Lower leg skin (tissue), 4 donors: ENCODE data around the gene VDAC1. TPM values are rescaled to one million over a fixed set of nuclear protein-coding genes. Genes with fewer than 3 reads are reported as not detected.
"Not testable (repeated sequence)": the region's sequence is repeated elsewhere in the genome, so short reads cannot be mapped to it uniquely, and the experiment has no call there.

Experiments used
- DNase-seq, 2 donors: peaks; one replicate each; pipeline ENCODE4 v3.0.0-alpha.2; 2019; ENCODE audit warnings: low spot score in 2 of 2
- H3K4me3 ChIP-seq: fragments of 200-600 bp; sonication (generic); 2 replicates; pipeline ENCODE4 v1.5.1; 2017; ENCODE audit warnings: mild to moderate bottlenecking, low read depth; ENCODE audit not compliant: poor library complexity, severe bottlenecking
- CTCF ChIP-seq, 3 donors: fragments of 450-650 bp; IDR thresholded peaks; one replicate each; pipeline ENCODE4 v1.5.1; 2016; ENCODE audit warnings: antibody characterized with exemption in 3 of 3, mild to moderate bottlenecking in 3 of 3, moderate library complexity in 2 of 3
- POLR2A ChIP-seq, 2 donors: fragments of 450-650 bp; IDR thresholded peaks; one replicate each; pipeline ENCODE4 v1.6.1; 2016 to 2017; ENCODE audit warnings: antibody characterized with exemption in 2 of 2, mild to moderate bottlenecking in 1 of 2, moderate library complexity in 1 of 2
- WGBS, 2 donors: methylation state at CpG; one replicate each; pipeline ENCODE4 v1.1.5; 2018; 5-methylcytosine and 5-hydroxymethylcytosine counted together
- intact Hi-C: fragments of 100-400 bp; cut with DNase I; formaldehyde crosslinking; loops from one replicate; pipeline ENCODE4 v1.15.0; 2023; ENCODE audit warnings: low total_unique reads
- total RNA-seq, 4 donors: library from RNA; depleted of rRNA; stranded (reverse); fragments of >200 nt; gene quantifications; one replicate each; pipeline ENCODE4 v1.1.0, GENCODE V29; 2016

Gene VDAC1
- total RNA-seq, 4 donors from 2014 or later: 113 to 159 (median 145) TPM

- no peak for DNase-seq
- H3K4me3 ChIP-seq: no peak overlapping the region
- intact Hi-C loops: no loop called here
- 83 to 95% methylated on average over 1 of the region's 1 CpG for WGBS, 2 donors
- no peak for TF ChIP-seq CTCF (IDR thresholded peaks at IDR 0.05)
- TF ChIP-seq POLR2A (IDR thresholded peaks at IDR 0.05): no peak
These were observed 47.2 kb downstream of the VDAC1 start for GRCh38 chr5:133957591-133957990.

DNA sequence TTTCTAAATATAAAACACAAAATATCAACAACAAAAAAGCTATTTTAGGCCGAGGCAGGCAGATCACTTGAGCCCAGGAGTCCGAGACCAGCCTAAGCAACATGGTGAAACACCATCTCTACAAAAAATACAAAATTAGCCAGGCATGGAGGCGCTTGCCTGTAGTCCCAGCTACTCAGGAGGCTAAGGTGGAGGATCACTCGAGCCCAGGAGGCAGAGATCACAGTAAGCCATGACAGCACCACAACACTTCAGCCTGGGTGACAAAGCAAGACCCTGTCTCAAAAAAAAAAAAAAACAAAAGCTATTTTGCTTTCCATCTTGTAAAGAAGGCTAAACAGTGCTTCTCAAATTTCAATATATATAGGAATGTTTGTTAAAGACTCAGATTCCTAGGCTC, 47.7 kb downstream of the VDAC1 start:
- DNase-seq: no peak
- TF ChIP-seq POLR2A (IDR thresholded peaks at IDR 0.05): no peak
- TF ChIP-seq CTCF (IDR thresholded peaks at IDR 0.05): no peak
- H3K4me3 ChIP-seq: no peak overlapping the region
- WGBS, 2 donors: 92 to 94% methylated on average over 4 of the region's 4 CpGs
- intact Hi-C loops: no loop called here

- H3K4me3 ChIP-seq, DNase-seq, intact Hi-C loops: not testable (repeated sequence)
- WGBS, 2 donors: 97 to 100% methylated on average over 1 of the region's 1 CpG
These were observed 48.6 kb downstream of the VDAC1 start for GRCh38 chr5:133956196-133956595.

DNA sequence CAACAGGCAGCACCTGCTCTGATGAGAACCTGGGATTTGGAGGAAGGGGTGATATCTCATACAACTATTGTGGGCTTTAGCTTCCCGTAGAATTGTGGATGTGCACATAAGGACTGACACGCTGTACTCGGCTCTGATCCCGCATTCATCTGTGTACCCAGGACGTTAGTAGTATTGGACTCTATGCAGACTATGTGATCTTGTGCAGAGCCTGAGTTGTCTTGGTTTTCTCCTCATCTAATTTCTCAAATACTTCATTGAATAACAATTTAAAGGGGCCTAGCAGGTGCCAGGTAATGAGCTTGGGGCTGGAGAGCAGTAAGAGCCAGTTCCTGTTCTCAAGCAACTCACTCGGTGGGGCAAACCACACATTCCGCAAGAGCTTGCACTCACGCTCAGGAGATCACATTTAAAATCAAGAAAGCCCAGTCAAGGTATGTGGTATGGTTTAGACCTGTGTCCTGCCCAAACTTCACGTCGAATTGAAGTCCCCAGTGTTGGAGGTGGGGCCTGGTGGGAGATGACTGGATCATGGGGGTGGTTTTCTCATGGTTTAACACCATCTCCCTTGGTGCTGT, 51.1 kb downstream of the VDAC1 start:
- H3K4me3 ChIP-seq: no peak overlapping the region
- intact Hi-C loops: no loop called here
- TF ChIP-seq CTCF (IDR thresholded peaks at IDR 0.05) (no peak), POLR2A (IDR thresholded peaks at IDR 0.05) (no peak)
- no peak for DNase-seq
- 89 to 91% methylated on average over 10 of the region's 10 CpGs for WGBS, 2 donors

GRCh38 chr5:133952729-133953567, 51.8 kb downstream of the VDAC1 start:
- DNase-seq: peak in 1 of 2 donors; percentile 82
- H3K4me3 ChIP-seq: no peak overlapping the region
- 53 to 59% methylated on average over 10 of the region's 10 CpGs for WGBS, 2 donors
- intact Hi-C loops: no loop called here
- TF ChIP-seq CTCF (IDR thresholded peaks at IDR 0.05) (no peak), POLR2A (IDR thresholded peaks at IDR 0.05) (no peak)

DNA sequence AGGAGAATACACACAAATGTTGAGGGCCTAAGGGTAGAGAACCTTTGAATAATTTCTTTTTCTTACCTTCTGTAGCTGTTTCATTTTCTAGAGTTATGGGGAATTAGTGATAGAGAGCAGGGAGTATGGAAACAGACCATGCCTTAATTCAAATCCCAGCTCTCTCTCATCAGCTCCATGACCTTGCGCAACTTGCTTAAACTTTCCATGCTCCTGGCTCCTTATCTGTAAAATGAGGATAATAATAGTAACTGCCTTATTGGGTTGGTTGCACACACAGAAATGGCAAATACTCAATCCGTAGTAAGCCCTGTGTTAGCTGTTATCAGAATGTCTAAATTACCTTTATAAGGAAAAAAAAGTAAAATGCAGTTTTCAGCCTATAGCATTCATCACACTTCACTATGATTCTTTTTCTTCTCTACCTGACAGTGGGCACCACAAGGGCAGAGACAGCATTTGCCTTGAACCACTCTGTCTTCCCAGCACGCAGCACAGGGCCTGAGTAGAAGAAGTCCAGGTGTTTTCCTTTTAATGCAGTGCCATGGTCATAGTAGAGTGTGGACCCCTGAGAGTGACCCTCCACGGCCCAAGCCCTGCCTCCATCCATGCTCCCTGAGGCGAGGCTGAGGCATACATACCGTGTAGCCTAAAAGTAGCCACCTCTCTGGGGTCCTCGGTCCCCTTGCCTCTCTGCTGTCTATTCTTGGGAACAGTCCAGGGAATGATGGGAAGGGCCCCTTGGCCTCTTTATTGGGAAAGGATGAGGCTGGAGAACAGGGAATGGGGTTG, 53.8 kb downstream of the VDAC1 start:
- intact Hi-C loops: no loop called here
- TF ChIP-seq CTCF (IDR thresholded peaks at IDR 0.05) (no peak), POLR2A (IDR thresholded peaks at IDR 0.05) (no peak)
- no peak for DNase-seq
- WGBS, 2 donors: 88 to 91% methylated on average over 7 of the region's 7 CpGs
- H3K4me3 ChIP-seq: no peak overlapping the region
